DND-41 (cell line): Measurements from ENCODE around the gene ARHGAP21.
"Not testable (repeated sequence)": the region's sequence is repeated elsewhere in the genome, so short reads cannot be mapped to it uniquely, and the experiment has no call there.

Experiments
- CTCF ChIP-seq: IDR thresholded peaks from 2 replicates; pipeline ENCODE4 v1.5.1; 2012; ENCODE audit warnings: borderline replicate concordance, low read length, moderate library complexity, mild to moderate bottlenecking; ENCODE audit not compliant: poor library complexity, severe bottlenecking; ENCODE audit errors: extremely low read depth
- EZH2 ChIP-seq: IDR thresholded peaks from 3 replicates; pipeline ENCODE4 v1.6.1; 2012; ENCODE audit warnings: borderline replicate concordance, low read depth, mild to moderate bottlenecking, moderate library complexity, low read length, inconsistent platforms; ENCODE audit not compliant: severe bottlenecking

GRCh38 chr10:24758254-24758653 lies 34.6 kb upstream of the ARHGAP21 start:
- TF ChIP-seq CTCF, EZH2: not testable (repeated sequence)
